GM12891 (cell line): ENCODE data around the gene ARSD.

ENCODE experiments used
- POLR2AphosphoS5 ChIP-seq: IDR thresholded peaks from 2 replicates; pipeline ENCODE4 v1.6.1; 2011; ENCODE audit warnings: low read depth, low read length, control low read depth
- TAF1 ChIP-seq: IDR thresholded peaks from 2 replicates; pipeline ENCODE4 v1.6.1; 2011; ENCODE audit warnings: low read depth, low read length, control low read depth

GRCh38 chrX:2892816-2893215 is 36.3 kb downstream of the ARSD start:
- TF ChIP-seq POLR2AphosphoS5 (no peak), TAF1 (no peak)
